Thyroid gland (tissue), 4 donors: ENCODE results near the gene AFAP1L2. TPM values are rescaled to one million over a fixed set of nuclear protein-coding genes. Genes with fewer than 3 reads are reported as not detected.
A peak's percentile ranks its signal among the peaks of the same experiment; 100 is the strongest.

ENCODE experiments used
- DNase-seq, 2 donors: peaks; one replicate each; pipeline ENCODE4 v3.0.0-alpha.2; 2019
- H3K27ac ChIP-seq, 3 donors: fragments of 200-600 bp; sonication (generic); 1 replicate in 2 of 3; 2 replicates in 1 of 3; pipeline ENCODE4 v1.5.1; 2016 to 2019; ENCODE audit warnings: mild to moderate bottlenecking in 1 of 3, moderate library complexity in 1 of 3
- H3K27me3 ChIP-seq: fragments of 200-600 bp; sonication (generic); one replicate; pipeline ENCODE4 v1.5.1; 2019
- H3K36me3 ChIP-seq, 2 donors: fragments of 200-600 bp; sonication (generic); one replicate each; pipeline ENCODE4 v1.5.1; 2016 to 2019
- H3K4me1 ChIP-seq, 2 donors: fragments of 200-600 bp; sonication (generic); one replicate each; pipeline ENCODE4 v1.5.1; 2017 to 2019
- H3K4me3 ChIP-seq, 3 donors: fragments of 200-600 bp; sonication (generic); replicated peaks in 1 of 3; 1 replicate in 2 of 3; 2 replicates in 1 of 3; pipeline ENCODE4 v1.5.1; 2016; ENCODE audit warnings: mild to moderate bottlenecking in 1 of 3
- H3K9me3 ChIP-seq: fragments of 200-600 bp; sonication (generic); one replicate; pipeline ENCODE4 v1.5.1; 2017
- POLR2A ChIP-seq, 2 donors: fragments of 450-650 bp; IDR thresholded peaks; one replicate each; pipeline ENCODE4 v1.6.1; 2017; ENCODE audit warnings: antibody characterized with exemption in 2 of 2, mild to moderate bottlenecking in 2 of 2, moderate library complexity in 1 of 2
- WGBS, 2 donors: methylation state at CpG; one replicate each; pipeline ENCODE4 v1.1.5; 2017; 5-methylcytosine and 5-hydroxymethylcytosine counted together
- intact Hi-C: fragments of 100-400 bp; cut with DNase I; formaldehyde crosslinking; loops from one replicate; pipeline ENCODE4 v1.15.1; 2023
- total RNA-seq, 4 donors: library from RNA; depleted of rRNA; stranded (reverse); fragments of >200 nt; gene quantifications; one replicate each; pipeline ENCODE4 v1.2.3, GENCODE V29; 2016
- TF ChIP-seq, protein P1 (sequence below), 6 experiments: fragments of 200-600 bp in 3 of 6; fragments of 450-650 bp in 3 of 6; sonication (generic) in 3 of 6; IDR thresholded peaks; one replicate each; pipeline ENCODE4 v1.5.1; 2016 to 2019; ENCODE audit warnings: antibody characterized with exemption in 6 of 6, mild to moderate bottlenecking in 2 of 6, inconsistent platforms in 1 of 6, moderate library complexity in 1 of 6

The AFAP1L2 gene
- total RNA-seq, 4 donors from 2014 or later = 135 to 356 (median 299) TPM

DNA sequence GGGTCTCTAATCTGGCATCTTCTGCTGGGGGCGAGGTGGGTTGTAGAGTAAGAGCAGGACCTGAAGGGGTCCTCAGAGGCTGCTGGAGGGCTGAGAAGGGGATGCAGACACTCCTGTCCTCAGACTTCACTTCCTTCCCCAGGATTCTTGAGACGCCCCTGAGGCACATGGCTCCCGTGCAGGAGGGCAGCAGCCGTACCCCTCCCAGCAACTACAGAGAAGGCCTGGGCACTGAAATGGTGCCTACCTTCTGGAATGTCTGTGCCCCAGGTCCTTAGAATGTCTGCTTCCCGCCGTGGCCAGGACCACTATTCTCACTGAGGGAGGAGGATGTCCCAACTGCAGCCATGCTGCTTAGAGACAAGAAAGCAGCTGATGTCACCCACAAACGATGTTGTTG lies 113.2 kb downstream of the AFAP1L2 start:
- no peak for DNase-seq
- WGBS, 2 donors = 82 to 98% methylated on average over 7 of the region's 7 CpGs
- Histone ChIP-seq H3K4me1 (no peaks in the 10 kb centered on the region), H3K27ac (no peak overlapping the region), H3K4me3 (no peak overlapping the region), H3K36me3 (peaks cover 14 to 17% of the 10 kb centered on the region in 2 donors), H3K27me3 (no peaks in the 10 kb centered on the region), H3K9me3 (no peaks in the 10 kb centered on the region)
- intact Hi-C loops = no loop called here
- no peak for TF ChIP-seq POLR2A (IDR thresholded peaks at IDR 0.05)
- TF ChIP-seq, protein P1, sequence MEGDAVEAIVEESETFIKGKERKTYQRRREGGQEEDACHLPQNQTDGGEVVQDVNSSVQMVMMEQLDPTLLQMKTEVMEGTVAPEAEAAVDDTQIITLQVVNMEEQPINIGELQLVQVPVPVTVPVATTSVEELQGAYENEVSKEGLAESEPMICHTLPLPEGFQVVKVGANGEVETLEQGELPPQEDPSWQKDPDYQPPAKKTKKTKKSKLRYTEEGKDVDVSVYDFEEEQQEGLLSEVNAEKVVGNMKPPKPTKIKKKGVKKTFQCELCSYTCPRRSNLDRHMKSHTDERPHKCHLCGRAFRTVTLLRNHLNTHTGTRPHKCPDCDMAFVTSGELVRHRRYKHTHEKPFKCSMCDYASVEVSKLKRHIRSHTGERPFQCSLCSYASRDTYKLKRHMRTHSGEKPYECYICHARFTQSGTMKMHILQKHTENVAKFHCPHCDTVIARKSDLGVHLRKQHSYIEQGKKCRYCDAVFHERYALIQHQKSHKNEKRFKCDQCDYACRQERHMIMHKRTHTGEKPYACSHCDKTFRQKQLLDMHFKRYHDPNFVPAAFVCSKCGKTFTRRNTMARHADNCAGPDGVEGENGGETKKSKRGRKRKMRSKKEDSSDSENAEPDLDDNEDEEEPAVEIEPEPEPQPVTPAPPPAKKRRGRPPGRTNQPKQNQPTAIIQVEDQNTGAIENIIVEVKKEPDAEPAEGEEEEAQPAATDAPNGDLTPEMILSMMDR (IDR thresholded peaks at IDR 0.05) = no peak

DNA sequence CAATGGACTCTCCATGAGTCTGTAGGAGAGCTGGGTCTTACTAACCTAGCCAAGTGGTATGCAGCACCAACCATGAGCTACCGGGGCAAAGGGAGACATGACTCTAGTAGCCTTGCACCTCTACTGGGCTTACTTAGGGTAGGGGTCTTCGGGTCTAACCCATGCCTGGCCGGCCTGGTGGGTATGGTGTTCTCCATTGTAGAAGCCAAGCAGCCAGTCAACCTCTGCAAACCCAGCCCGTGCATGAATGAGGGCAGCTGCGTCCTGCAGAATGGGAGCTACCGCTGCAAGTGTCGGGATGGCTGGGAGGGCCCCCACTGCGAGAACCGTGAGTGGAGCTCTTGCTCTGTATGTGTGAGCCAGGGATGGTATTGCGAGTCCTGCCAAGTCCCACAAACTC lies 114.3 kb downstream of the AFAP1L2 start:
- intact Hi-C loops = no loop called here
- 99 to 100% methylated on average over 10 of the region's 10 CpGs for WGBS, 2 donors
- Histone ChIP-seq H3K4me3 (no peak overlapping the region), H3K9me3 (no peaks in the 10 kb centered on the region), H3K27ac (no peak overlapping the region), H3K4me1 (no peaks in the 10 kb centered on the region), H3K27me3 (no peaks in the 10 kb centered on the region), H3K36me3 (peaks cover 4 to 7% of the 10 kb centered on the region in 2 donors)
- DNase-seq = no peak
- TF ChIP-seq POLR2A (IDR thresholded peaks at IDR 0.05) = no peak
- TF ChIP-seq, protein P1 (IDR thresholded peaks at IDR 0.05) = no peak

DNA sequence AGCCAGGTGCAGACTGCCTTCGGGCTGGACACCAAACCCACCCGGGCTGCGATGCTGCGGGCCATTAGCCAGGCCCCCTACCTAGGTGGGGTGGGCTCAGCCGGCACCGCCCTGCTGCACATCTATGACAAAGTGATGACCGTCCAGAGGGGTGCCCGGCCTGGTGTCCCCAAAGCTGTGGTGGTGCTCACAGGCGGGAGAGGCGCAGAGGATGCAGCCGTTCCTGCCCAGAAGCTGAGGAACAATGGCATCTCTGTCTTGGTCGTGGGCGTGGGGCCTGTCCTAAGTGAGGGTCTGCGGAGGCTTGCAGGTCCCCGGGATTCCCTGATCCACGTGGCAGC lies 115.2 kb downstream of the AFAP1L2 start:
- Histone ChIP-seq H3K27me3 (no peaks in the 10 kb centered on the region), H3K36me3 (peaks cover 0 to 6% of the 10 kb centered on the region in 2 donors), H3K4me1 (no peaks in the 10 kb centered on the region), H3K27ac (no peak overlapping the region), H3K9me3 (no peaks in the 10 kb centered on the region), H3K4me3 (no peak overlapping the region)
- DNase-seq = no peak
- TF ChIP-seq, protein P1 (IDR thresholded peaks at IDR 0.05) = no peak
- TF ChIP-seq POLR2A (IDR thresholded peaks at IDR 0.05) = no peak
- intact Hi-C loops = no loop called here
- WGBS, 2 donors = 92 to 100% methylated on average over 6 of the region's 16 CpGs

DNA sequence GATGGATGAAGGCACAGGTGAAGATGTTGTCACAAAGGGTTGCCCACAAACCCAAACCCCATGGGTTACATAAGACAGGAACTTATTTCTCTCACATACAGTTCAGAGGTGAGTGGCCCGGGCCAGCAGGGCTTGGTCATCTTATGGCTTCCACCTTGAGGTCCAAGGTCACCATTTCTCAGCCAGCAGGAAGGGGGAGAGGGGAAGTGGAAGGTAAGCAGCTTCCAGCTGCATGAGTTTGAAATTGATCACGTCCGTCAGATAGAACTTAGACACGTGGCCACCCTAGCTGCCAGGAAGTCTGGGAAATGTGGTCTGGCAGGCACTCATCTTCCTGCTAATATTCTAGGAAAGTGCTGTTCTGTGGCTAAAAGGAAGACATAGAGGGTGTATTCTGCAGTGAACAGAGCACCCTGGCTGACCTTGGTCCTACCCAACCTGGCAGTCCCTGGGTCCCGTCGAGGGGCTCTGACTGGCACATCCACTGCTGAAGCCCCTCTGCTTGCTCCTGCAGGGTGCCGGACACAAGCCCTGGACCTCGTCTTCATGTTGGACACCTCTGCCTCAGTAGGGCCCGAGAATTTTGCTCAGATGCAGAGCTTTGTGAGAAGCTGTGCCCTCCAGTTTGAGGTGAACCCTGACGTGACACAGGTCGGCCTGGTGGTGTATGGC lies 115.7 kb downstream of the AFAP1L2 start:
- TF ChIP-seq POLR2A (IDR thresholded peaks at IDR 0.05) = no peak
- TF ChIP-seq, protein P1 (IDR thresholded peaks at IDR 0.05) = no peak
- Histone ChIP-seq H3K9me3 (no peaks in the 10 kb centered on the region), H3K4me1 (no peaks in the 10 kb centered on the region), H3K4me3 (no peak overlapping the region), H3K27ac (no peak overlapping the region), H3K36me3 (peaks cover 0 to 5% of the 10 kb centered on the region in 2 donors), H3K27me3 (no peaks in the 10 kb centered on the region)
- intact Hi-C loops = no loop called here
- 67 to 83% methylated on average over 6 to 10 of the region's 11 CpGs for WGBS, 2 donors
- DNase-seq = no peak

DNA sequence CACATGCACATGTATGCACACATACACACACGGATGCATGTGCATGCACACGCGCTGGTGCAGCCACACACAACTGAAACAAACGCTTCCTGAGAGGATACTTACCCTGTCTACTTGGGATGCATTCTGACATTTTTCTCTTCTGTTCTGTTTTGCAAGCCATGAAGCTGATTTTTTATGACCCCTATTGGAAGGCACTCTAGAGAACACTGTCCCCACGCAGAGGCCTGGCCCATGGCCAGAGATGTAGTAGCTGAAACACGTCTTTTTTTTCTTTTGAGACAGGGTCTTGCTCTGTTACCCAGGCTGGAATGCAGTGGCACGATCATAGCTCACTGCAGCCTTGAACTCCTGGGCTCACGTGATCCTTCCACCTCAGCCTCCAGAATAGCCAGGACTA lies 117.4 kb downstream of the AFAP1L2 start:
- Histone ChIP-seq H3K9me3 (no peaks in the 10 kb centered on the region), H3K4me3 (no peak overlapping the region), H3K4me1 (no peaks in the 10 kb centered on the region), H3K27ac (no peak overlapping the region), H3K27me3 (no peaks in the 10 kb centered on the region), H3K36me3 (no peaks in the 10 kb centered on the region)
- TF ChIP-seq, protein P1 (IDR thresholded peaks at IDR 0.05) = no peak
- no peak for TF ChIP-seq POLR2A (IDR thresholded peaks at IDR 0.05)
- intact Hi-C loops = no loop called here
- DNase-seq = peak; percentile 39 to 54
- WGBS, 2 donors = 47 to 48% methylated on average over 8 of the region's 8 CpGs
